Measurements from ENCODE around the gene SEL1L3. TPM values are rescaled to one million over a fixed set of nuclear protein-coding genes. Genes with fewer than 3 reads are reported as not detected.

The SEL1L3 gene
- total RNA-seq, 1 donor from 2014 or later = 5.0 TPM

Other genes with a start within 250 kb of the SEL1L3 start
- 2.6 TPM for gene SLC34A2, start 207.1 kb downstream of the SEL1L3 start, total RNA-seq
- gene SMIM20, start 51.2 kb upstream of the SEL1L3 start, total RNA-seq = 20.4 TPM

Measured in left lobe of liver (tissue), 1 donor.